SH-SY5Y (cell line): ENCODE data around the gene SAE1.

ENCODE experiments used
- GATA2 ChIP-seq: IDR thresholded peaks from 2 replicates; pipeline ENCODE4 v1.6.1; 2011; ENCODE audit warnings: mild to moderate bottlenecking, low read depth, low read length
- GATA3 ChIP-seq: IDR thresholded peaks from 2 replicates; pipeline ENCODE4 v1.6.1; 2011; ENCODE audit warnings: low read depth, mild to moderate bottlenecking, low read length, moderate library complexity

GRCh38 chr19:47240556-47240955, 109.9 kb downstream of the SAE1 start:
- TF ChIP-seq GATA2 = no peak
- TF ChIP-seq GATA3 = no peak
